ENCODE measurements around the gene FAM72D.
"Not testable (repeated sequence)": the region's sequence is repeated elsewhere in the genome, so short reads cannot be mapped to it uniquely, and the experiment has no call there.

Gene FAM72D

GRCh38 chr1:145095284-145096057, at the start of gene FAM72D, which contains the start of gene SRGAP2B:
TSS of gene FAM72D (plus strand) at chr1:145095974. CDS start at chr1:145096848, 874 bp downstream.
TSS of gene SRGAP2B (minus strand) at chr1:145095328. CDS start at chr1:145092901, 2,427 bp downstream.
- DNase-seq = not testable (repeated sequence)

DNA sequence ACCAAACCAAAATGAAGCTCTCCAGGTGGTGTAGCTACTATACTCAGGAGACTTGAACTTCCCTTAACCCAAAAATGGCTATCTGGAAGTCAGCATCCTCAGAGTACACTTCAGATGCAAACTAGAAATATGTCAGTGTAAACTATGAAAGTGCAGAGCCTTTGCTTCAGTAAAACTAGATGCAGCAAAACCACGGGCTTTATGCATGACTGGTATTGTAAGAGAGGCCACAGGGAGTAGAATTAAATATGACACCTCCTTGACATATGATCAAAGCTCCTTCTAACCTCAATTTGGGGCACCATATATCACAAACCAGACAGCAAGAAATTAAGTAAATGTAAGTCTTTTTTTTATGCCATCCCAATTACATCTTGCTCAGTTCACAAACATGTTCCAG, 48.2 kb upstream of the FAM72D start:
- DNase-seq = not testable (repeated sequence)

DNA sequence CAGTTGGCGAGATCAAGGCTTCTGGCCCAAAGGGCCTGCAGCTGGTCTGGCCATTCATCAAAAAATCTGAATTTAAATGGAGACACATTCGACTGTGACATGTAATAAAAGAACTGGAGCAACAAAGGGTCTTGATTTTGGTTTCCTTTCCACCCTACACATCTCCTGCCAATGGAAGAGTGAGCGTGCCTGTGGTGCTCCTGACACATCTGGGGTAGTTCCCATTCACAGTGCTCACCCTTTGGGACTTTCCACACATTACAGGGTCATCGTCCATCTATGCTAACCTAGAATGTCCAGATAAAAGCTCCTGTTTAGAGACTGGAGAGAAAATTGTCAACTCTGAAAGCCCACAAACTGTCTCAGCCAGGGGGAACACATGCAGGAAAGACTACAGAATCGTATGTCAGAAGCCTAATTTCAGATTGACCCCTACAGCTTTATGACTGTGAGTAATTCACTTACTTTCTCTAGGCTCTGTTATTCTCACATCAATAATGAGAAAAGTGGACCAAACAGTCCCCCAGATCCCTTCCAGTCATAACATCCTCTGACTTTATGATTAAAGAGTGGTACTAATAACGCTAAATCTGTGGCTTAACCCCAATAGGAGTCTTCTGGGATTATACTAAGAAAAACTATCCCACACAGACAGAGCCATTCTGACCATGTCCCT, 47.5 kb upstream of the FAM72D start:
- not testable (repeated sequence) for DNase-seq

- DNase-seq = not testable (repeated sequence)
These were observed 43.6 kb upstream of the FAM72D start for GRCh38 chr1:145052019-145052776.

DNA sequence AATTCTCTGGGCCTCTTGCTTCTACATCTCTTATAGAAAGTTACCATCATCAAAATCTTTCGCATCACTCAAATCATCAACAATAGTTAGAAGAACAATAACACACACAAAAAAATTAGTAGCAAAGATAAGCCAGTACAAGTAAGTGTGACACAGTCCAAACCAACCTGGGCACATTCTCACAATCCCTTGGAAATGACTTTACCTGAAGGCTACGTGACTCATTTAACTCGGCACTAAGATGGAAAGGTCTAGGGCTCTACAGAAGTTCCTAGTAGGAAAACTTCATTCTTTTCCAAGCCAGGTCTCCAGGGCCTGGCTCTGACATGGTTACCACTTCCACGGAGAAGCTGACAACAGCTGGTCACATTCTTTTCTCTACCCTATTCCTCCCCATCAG, 42.3 kb upstream of the FAM72D start:
- not testable (repeated sequence) for DNase-seq

DNA sequence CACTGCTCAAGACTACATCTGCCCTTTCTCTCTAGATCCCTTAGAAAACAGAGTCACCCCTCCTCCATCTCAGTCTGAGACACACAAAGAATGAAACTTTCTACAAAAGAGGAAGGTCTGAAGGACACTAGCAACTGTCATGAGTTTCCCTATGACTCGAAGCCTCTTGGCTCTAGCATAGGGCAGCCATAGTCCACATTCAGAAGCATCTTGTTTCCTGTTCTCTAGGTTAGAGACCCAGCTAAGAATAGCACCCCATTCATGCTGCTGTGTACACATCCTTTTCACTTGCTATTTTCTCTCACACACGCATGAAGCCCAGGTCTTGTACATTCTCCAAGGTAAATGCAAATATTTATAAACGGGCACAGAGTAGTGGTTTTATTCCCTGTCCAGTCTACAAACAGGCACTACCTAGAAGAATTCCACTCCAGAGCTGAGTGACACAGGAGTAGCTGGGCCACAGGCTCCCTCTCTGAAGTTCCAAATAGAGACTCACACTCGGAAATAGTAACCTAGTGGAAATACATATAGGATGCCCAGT, 40.5 kb upstream of the FAM72D start:
- not testable (repeated sequence) for DNase-seq

DNA sequence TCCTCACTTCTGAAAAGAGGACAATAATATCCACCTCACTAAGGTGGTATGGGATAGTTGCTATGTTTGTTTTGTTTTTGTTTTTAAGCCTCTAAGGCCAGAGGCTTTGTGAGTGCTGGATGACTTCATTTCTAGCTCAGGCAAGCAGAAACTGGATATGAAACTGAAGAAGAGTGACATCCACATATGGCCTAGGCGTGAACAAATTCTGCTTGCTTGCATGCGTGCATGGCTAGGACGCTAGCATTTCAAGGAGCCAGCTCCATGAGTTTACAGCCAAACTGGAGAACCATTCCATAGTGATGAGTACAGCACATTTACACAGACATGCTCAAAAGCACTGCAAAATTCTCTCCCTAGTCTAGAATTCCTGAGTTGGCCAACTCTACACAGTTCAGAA, 37.6 kb upstream of the FAM72D start:
- DNase-seq = not testable (repeated sequence)

DNA sequence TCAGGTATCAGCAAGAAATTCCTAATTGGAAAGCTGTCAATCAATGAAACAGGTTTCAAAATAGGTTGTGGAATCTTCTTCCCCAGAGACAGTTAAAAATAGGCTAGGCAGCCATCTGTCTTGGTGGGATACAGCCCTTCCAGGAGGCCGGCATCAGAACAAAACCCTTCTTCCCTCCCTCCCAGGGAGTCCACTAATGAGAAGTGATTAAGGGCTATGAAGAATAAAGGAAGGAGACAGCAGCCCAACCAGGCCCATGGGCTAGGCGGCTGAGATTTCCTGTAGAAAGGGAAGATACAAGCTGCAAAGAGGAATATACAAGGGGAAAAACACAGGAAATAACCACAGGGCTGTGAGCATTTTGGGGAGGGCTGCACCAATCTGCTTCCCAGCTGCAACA, 32.5 kb upstream of the FAM72D start:
- DNase-seq = not testable (repeated sequence)

GRCh38 chr1:145063941-145064648, 31.7 kb upstream of the FAM72D start:
- not testable (repeated sequence) for DNase-seq

DNA sequence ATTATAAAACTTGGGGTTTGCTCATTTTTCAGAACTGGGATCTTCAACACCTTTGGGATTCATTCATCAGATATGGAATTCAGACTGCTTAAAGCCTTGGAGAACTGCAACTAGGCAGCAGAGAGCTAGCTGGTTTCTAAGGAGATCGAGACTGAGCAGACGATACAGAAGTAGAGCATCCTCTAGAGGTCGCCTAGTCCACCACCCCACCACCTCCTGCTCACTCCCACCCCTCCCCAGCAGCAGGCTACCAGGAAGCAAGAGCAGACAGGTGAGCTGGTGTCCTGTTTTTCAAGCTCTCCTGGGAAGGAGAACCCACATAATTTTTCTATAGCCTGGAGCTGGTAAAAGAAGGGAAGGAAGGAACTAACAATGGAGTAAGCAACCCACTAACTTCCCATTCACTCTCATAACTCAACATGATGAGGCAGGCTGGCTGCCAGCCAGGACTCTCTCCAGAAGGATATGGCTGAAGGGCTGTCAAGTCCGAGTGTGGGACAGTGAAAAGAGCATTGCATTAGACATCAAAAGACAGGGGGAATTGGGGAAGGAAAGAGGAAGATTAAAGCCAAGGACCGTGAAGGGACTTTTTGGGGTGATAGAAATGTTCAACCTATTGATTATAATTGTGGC, 30.5 kb upstream of the FAM72D start:
- DNase-seq = not testable (repeated sequence)

GRCh38 chr1:145066486-145066885, 29.3 kb upstream of the FAM72D start:
- not testable (repeated sequence) for DNase-seq

GRCh38 chr1:145071569-145071968, 24.2 kb upstream of the FAM72D start:
- DNase-seq = not testable (repeated sequence)

DNA sequence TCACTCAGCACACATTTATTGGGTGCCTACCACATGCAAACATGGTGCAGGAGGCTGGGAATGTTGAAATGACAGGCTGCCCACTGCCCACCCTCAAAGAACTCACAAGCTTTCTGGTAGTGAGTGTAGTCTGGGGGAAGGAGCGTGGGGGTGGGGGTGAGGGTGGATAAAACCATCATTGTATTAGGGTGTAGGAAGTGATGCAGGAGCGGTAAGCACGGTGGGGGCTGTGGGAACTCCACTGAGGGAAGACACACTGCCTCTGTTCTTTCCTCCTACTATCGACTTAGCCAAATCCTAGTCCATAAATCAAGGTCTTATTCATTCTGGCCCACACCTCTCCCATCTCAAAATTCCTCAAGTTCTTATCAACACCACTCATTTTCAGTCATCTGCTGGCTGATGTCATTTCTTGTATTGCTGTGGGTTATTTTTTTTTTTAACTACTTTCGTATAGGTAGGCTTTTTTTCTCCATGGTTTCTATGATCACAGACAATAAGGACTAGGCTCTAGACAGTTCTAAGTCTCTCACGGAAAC, 21.7 kb upstream of the FAM72D start:
- DNase-seq = not testable (repeated sequence)

DNA sequence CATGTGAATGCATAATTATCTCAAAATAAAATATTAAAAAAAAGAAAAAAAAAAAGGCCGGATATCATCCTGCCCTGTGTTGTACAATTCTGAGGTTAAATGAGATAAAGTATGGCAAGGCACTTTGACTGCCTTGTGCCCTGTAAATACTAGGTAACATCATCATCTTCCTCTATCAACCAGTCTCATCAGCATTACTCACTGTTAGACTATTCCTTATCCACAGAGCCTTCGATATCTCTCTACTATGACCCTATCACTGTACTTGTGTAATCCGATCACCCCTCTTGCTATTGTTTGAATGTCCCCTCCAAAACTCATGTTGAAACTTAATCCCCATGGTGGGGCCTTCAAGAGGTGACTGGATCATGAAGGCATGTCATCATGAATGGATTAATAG, 18.9 kb upstream of the FAM72D start:
- not testable (repeated sequence) for DNase-seq

DNA sequence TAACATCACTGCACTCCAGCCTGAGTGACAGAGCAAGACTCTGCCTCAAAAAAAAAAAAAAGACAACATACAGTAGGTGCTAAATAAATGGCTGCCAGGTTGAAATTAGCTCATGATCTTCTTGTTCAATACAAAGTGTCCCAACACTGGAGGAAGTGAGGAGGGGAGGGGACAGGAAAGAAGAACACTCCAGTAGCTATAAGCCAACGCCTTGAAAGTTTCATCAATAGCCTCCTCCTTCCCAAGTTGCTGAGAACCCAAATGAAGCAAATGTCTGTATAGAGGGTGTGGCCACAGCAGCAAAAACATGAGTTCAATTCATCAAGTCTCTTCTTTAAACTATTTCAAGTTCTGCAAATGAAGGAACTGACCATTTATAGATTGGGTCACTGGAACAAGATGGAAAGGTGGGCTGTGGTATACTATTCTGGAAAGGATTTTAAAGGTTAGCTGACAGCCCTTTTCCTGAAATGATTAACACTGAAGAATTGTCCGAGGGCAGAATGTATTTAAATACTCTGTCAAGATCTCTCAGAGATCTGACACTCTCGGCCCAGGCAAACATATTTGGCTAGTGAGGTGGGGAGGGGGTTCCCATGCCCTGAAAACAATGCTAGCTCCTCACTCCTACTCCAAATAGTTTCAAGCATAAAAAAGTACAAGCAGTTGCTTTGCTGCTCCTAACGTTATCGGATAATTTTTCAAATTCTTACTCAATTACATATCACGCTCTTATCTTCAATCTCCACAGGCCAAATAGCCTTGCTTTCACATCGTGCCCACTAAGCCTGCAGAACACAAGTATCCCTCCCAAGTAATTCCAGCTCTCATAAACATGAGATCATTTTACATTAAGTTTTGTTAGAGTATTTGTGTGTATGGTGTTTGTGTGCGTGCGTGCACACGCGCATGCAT, 17.6 kb upstream of the FAM72D start:
- not testable (repeated sequence) for DNase-seq

DNA sequence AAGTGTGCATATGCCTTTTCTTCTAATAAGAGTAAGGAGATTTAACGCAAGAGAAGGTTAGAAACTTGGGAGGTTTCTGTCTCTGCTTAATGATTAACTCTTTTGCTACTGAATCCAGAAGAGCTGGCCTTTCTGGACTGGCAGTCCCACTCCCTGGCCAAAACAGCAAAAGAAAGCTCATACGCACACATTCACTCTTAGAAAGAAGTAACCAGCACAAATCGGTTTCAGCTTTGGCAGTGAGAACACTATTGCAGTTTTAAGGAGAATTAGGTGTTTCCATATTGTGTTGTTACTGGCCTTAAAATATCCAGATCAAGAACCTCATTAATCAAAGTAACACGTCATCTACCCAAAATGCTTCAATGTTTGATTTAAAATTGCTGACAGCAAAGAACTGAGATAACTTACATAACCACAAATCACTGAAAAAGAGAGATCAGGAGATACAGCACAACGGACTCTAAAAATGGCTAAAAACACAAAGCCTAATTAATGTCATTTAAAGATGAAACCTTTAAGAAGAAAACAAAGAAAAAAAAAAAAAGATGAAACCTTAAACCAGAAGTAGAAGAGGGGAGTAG, 16.9 kb upstream of the FAM72D start:
- DNase-seq = not testable (repeated sequence)

- DNase-seq = not testable (repeated sequence)
These were observed 16.0 kb upstream of the FAM72D start for GRCh38 chr1:145079737-145080136.

- not testable (repeated sequence) for DNase-seq
These were observed 15.6 kb upstream of the FAM72D start for GRCh38 chr1:145080193-145080592.

- DNase-seq = not testable (repeated sequence)
These were observed 13.1 kb upstream of the FAM72D start for GRCh38 chr1:145082483-145083255.

All from DMS153 (cell line).